Measurements from ENCODE around the gene OAF.

OAF gene

DNA sequence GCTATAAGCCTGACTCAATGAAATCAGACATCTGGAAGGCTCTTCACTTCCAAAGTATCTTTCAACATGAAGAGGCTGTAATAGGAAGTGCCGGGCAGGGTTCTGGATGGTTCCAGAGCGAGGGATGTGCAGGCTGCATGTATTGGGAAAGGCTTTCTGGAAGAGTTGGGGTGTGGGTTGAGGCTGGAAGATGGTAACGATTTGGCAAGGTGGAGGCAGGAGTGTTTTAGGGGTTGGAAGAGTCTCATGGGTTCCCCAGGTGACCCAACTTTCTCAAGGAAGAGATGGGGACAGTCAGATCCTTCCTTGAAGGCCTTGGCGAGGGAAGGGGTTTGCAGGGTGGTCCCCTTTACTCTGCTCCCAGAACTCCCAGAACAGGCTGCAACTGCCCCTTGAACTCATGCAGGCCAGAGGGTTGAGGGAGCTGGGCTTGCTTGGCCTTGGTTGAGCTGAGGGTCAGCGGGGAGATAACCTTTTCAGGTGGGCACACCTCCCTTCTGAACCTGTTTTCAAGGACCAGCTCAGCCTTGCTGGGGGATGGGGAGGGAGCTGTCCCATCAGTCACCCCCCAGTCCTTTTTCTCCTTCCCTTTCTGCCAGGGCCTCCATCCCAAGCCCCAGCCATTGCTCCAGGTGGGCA, 19.7 kb downstream of the OAF start:
- Histone ChIP-seq H3K9ac (no peak overlapping the region), H3K9me3 (ENCODE audit: control insufficient read depth, low read length) (no peaks in the 10 kb centered on the region), H3K4me2 (ENCODE audit: low read length) (no peak overlapping the region), H3K36me3 (ENCODE audit: control insufficient read depth, insufficient read depth, low read length) (no peaks in the 10 kb centered on the region), H3K27ac (no peak overlapping the region), H3K27me3 (ENCODE audit: control insufficient read depth, insufficient read depth, low read length) (no peaks in the 10 kb centered on the region), H3K4me1 (peaks cover 5% of the 10 kb centered on the region), H2AFZ (no peak overlapping the region), H3K79me2 (no peaks in the 10 kb centered on the region), H3K4me3 (ENCODE audit: low read depth, low read length) (no peak overlapping the region)
- no peak for TF ChIP-seq CTCF (IDR thresholded peaks at IDR 0.05)

DNA sequence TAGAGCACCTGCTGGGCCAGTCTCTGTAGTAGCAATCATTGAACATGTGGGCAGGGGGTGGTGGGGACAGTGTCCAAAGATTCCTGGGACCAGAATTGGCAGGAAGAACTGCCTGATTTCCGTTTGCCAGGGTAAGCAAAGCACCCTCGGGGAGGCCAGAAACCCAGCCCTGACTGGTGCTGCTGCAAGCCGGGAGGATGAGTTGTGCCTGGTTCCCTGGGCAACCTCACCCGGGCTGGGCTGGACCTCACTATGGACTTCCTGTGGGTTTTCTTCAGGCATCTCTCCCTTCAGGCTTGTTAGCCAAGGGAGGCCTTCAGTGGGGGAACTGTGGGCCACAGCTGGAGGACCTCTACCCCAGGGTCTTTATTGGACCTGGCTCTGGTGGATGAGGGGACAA, 21.1 kb downstream of the OAF start:
- Histone ChIP-seq H3K79me2 (no peaks in the 10 kb centered on the region), H3K9me3 (ENCODE audit: control insufficient read depth, low read length) (no peaks in the 10 kb centered on the region), H3K4me3 (ENCODE audit: low read depth, low read length) (no peak overlapping the region), H2AFZ (no peak overlapping the region), H3K4me1 (peaks cover 14% of the 10 kb centered on the region), H3K36me3 (ENCODE audit: control insufficient read depth, insufficient read depth, low read length) (no peaks in the 10 kb centered on the region), H3K27ac (no peak overlapping the region), H3K9ac (no peak overlapping the region), H3K4me2 (ENCODE audit: low read length) (no peak overlapping the region), H3K27me3 (ENCODE audit: control insufficient read depth, insufficient read depth, low read length) (no peaks in the 10 kb centered on the region)
- no peak for TF ChIP-seq CTCF (IDR thresholded peaks at IDR 0.05)

GRCh38 chr11:120233207-120233803, 22.5 kb downstream of the OAF start:
- Histone ChIP-seq H3K36me3 (ENCODE audit: control insufficient read depth, insufficient read depth, low read length) (no peaks in the 10 kb centered on the region), H3K27me3 (ENCODE audit: control insufficient read depth, insufficient read depth, low read length) (no peaks in the 10 kb centered on the region), H2AFZ (no peak overlapping the region), H3K79me2 (no peaks in the 10 kb centered on the region), H3K9me3 (ENCODE audit: control insufficient read depth, low read length) (no peaks in the 10 kb centered on the region), H3K27ac (no peak overlapping the region), H3K9ac (no peak overlapping the region), H3K4me1 (peaks cover 14% of the 10 kb centered on the region), H3K4me2 (ENCODE audit: low read length) (no peak overlapping the region), H3K4me3 (ENCODE audit: low read depth, low read length) (no peak overlapping the region)
- TF ChIP-seq CTCF (IDR thresholded peaks at IDR 0.05) = no peak

DNA sequence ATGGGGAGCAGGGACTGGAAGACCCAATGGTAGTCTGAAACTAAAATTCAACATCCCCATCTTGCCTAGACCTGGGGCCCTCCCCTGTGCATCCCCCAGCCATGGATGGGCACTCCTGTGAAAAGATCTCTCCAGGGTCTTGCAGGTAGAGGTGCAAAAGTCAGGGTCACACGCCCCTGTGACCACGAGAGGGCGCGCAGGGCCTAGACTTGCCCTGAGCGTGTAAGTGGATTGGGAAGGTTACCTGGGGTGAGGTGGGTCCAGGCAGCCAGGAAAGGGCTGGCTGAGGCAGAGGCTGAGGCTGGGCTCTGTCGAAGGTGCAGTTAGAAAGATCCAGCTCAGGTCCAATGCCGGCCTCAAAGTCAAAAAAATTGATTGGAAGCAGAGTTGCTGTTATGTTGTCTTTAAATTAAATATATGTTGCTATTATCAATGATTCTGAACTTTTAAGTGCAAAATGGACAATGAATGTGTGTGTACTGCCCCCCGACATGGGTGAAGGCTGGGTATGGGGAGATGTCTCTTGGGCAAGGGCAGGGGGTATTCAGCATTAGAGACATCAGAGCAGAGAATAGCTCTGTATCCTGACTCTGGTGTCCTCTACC, 24.3 kb downstream of the OAF start:
- H3K9me3 ChIP-seq (ENCODE audit: control insufficient read depth, low read length) = no peaks in the 10 kb centered on the region
- H3K36me3 ChIP-seq (ENCODE audit: control insufficient read depth, insufficient read depth, low read length) = no peaks in the 10 kb centered on the region
- H3K79me2 ChIP-seq = no peaks in the 10 kb centered on the region
- H2AFZ ChIP-seq = no peak overlapping the region
- H3K27ac ChIP-seq = peak overlapping the region; percentile 11
- no peak overlapping the region for H3K4me2 ChIP-seq (ENCODE audit: low read length)
- no peaks in the 10 kb centered on the region for H3K27me3 ChIP-seq (ENCODE audit: control insufficient read depth, insufficient read depth, low read length)
- no peak overlapping the region for H3K4me3 ChIP-seq (ENCODE audit: low read depth, low read length)
- H3K4me1 ChIP-seq = peaks cover 14% of the 10 kb centered on the region
- no peak overlapping the region for H3K9ac ChIP-seq
- peak; percentile 77 for TF ChIP-seq CTCF (IDR thresholded peaks at IDR 0.05)

Data from parathyroid adenoma (tissue), 2 donors.